Natural killer cell (primary cell): ENCODE measurements around the gene RASSF1. TPM values are rescaled to one million over a fixed set of nuclear protein-coding genes. Genes with fewer than 3 reads are reported as not detected.

Source experiments
- ATAC-seq, 3 donors: fragments of 150-1000 bp in 2 of 3; fragments of 200-7000 bp in 1 of 3; cut with Tn5 transposase; 1 replicate in 1 of 3; 2 replicates in 2 of 3; pipeline ENCODE4 v1.10.0; 2021; ENCODE audit warnings: mild to moderate bottlenecking in 2 of 3, moderate library complexity in 2 of 3
- DNase-seq, 2 donors: peaks; one replicate each; pipeline versions ENCODE4 v3.0.0 to v3.0.0-alpha.2; 2013 to 2021; ENCODE audit warnings: mixed read lengths in 1 of 2
- H3K27ac ChIP-seq: one replicate; pipeline ENCODE4 v1.5.1; 2013; ENCODE audit warnings: mild to moderate bottlenecking, low read length
- H3K27me3 ChIP-seq: one replicate; pipeline ENCODE4 v1.6.1; 2013; ENCODE audit warnings: low read length; ENCODE audit not compliant: control insufficient read depth, insufficient read depth
- H3K36me3 ChIP-seq: one replicate; pipeline ENCODE4 v1.6.1; 2013; ENCODE audit warnings: low read length; ENCODE audit not compliant: control insufficient read depth, insufficient read depth
- H3K4me1 ChIP-seq: one replicate; pipeline ENCODE4 v1.6.1; 2013; ENCODE audit warnings: low read length; ENCODE audit not compliant: control insufficient read depth, insufficient read depth
- H3K4me3 ChIP-seq: one replicate; pipeline ENCODE4 v1.5.1; 2013; ENCODE audit warnings: low read length
- H3K9me3 ChIP-seq: one replicate; pipeline ENCODE4 v1.6.1; 2013; ENCODE audit warnings: low read length; ENCODE audit not compliant: control insufficient read depth, insufficient read depth
- H3K27ac Mint-ChIP-seq, 2 donors: one replicate each; pipeline ENCODE4 v1.8.0; 2022; ENCODE audit warnings: mild to moderate bottlenecking in 2 of 2, mixed read lengths in 2 of 2, moderate library complexity in 1 of 2
- H3K27me3 Mint-ChIP-seq, 2 donors: one replicate each; pipeline ENCODE4 v1.8.0; 2022; ENCODE audit warnings: low read depth in 2 of 2, mixed read lengths in 2 of 2
- H3K36me3 Mint-ChIP-seq: one replicate; pipeline ENCODE4 v1.8.0; 2022; ENCODE audit warnings: mixed read lengths
- H3K4me1 Mint-ChIP-seq, 2 donors: one replicate each; pipeline ENCODE4 v1.8.0; 2022; ENCODE audit warnings: mixed read lengths in 2 of 2
- H3K4me3 Mint-ChIP-seq: one replicate; pipeline ENCODE4 v1.8.0; 2022; ENCODE audit warnings: mild to moderate bottlenecking, moderate library complexity, mixed read lengths
- H3K9me3 Mint-ChIP-seq, 2 donors: one replicate each; pipeline ENCODE4 v1.8.0; 2022; ENCODE audit warnings: mixed read lengths in 2 of 2
- WGBS: methylation state at CpG from one replicate; pipeline ENCODE4 v1.1.7; 2013; ENCODE audit warnings: missing lambda C conversion rate; ENCODE audit not compliant: insufficient coverage; 5-methylcytosine and 5-hydroxymethylcytosine counted together
- intact Hi-C: fragments of 100-400 bp; cut with micrococcal nuclease; formaldehyde crosslinking; loops from one replicate; pipeline ENCODE4 v1.14.2; 2022
- total RNA-seq, 4 donors: library from RNA; stranded (reverse); fragments of 120-200 nt in 1 of 4; gene quantifications; one replicate each; pipeline versions ENCODE4 v1.2.3 to v1.2.4, GENCODE V29; 2013 to 2022
- TF ChIP-seq, protein P1 (sequence below): fragments of 200-600 bp; IDR thresholded peaks from one replicate; pipeline ENCODE4 v1.8.0; 2022; ENCODE audit warnings: antibody characterized with exemption

RASSF1 gene
- total RNA-seq, 3 donors from 2014 or later (not counting 1 experiment from before 2014, with no cell fraction given), result 298 to 329 (median 305) TPM

- H3K4me1 ChIP-seq, result peaks cover 52% of the 10 kb centered on the region
- H3K36me3 Mint-ChIP-seq, result no peaks in the 10 kb centered on the region
- 68% methylated on average over 4 of the region's 4 CpGs for WGBS
These were observed 16.1 kb downstream of the RASSF1 start for GRCh38 chr3:50324351-50325112.

DNA sequence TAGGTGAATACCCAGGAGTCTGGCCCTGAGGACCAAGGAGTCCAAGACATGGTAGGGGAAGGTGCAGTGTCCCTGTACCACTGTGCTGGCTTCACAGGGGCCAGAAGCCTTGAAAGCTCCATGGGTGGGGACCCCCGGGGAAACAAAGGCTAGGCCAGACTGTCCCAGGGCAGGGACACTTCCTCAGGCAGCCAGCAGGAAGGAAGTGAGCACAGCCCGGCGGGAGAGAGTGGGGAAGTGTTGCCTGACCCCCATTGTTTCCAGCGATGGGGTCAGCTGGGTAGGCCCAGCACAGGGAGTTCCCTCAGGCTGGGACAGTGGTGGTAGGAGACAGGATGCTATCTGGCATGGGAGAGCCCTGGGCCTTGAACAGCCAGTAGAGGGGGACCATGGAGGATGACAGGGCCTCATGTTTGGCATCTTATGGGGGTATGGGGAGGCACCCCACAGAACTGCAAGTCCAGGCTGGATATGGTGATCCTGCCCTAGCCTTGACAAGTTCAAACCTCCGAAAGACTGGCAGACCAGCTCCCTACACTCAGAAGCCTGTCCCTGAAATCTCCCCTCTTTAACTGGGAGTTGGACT is 16.9 kb downstream of the RASSF1 start:
- WGBS, result 61% methylated on average over 5 of the region's 5 CpGs
- ATAC-seq, result no peak
- Histone ChIP-seq H3K4me1 (peaks cover 59% of the 10 kb centered on the region), H3K36me3 (peaks cover 8% of the 10 kb centered on the region), H3K27ac (no peak overlapping the region), H3K4me3 (no peak overlapping the region), H3K9me3 (no peaks in the 10 kb centered on the region), H3K27me3 (no peaks in the 10 kb centered on the region)
- no peaks in the 10 kb centered on the region for H3K27me3 Mint-ChIP-seq
- intact Hi-C loops, result no loop called here
- TF ChIP-seq, protein P1, sequence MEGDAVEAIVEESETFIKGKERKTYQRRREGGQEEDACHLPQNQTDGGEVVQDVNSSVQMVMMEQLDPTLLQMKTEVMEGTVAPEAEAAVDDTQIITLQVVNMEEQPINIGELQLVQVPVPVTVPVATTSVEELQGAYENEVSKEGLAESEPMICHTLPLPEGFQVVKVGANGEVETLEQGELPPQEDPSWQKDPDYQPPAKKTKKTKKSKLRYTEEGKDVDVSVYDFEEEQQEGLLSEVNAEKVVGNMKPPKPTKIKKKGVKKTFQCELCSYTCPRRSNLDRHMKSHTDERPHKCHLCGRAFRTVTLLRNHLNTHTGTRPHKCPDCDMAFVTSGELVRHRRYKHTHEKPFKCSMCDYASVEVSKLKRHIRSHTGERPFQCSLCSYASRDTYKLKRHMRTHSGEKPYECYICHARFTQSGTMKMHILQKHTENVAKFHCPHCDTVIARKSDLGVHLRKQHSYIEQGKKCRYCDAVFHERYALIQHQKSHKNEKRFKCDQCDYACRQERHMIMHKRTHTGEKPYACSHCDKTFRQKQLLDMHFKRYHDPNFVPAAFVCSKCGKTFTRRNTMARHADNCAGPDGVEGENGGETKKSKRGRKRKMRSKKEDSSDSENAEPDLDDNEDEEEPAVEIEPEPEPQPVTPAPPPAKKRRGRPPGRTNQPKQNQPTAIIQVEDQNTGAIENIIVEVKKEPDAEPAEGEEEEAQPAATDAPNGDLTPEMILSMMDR, result no peak
- no peak for DNase-seq
- H3K36me3 Mint-ChIP-seq, result no peaks in the 10 kb centered on the region
- no peaks in the 10 kb centered on the region for H3K9me3 Mint-ChIP-seq
- H3K4me1 Mint-ChIP-seq, result peaks cover 18 to 54% of the 10 kb centered on the region in 2 donors
- H3K27ac Mint-ChIP-seq, result peak overlapping the region; percentile 50 to 64
- no peak overlapping the region for H3K4me3 Mint-ChIP-seq

More at GRCh38 chr3:50324351-50325112, 16.1 kb downstream of the RASSF1 start:
- peaks cover 10 to 46% of the 10 kb centered on the region in 2 donors for H3K4me1 Mint-ChIP-seq
- no peak overlapping the region for H3K4me3 ChIP-seq
- no peaks in the 10 kb centered on the region for H3K27me3 Mint-ChIP-seq
- no peaks in the 10 kb centered on the region for H3K27me3 ChIP-seq
- no peaks in the 10 kb centered on the region for H3K9me3 ChIP-seq
- H3K36me3 ChIP-seq, result peaks cover 11% of the 10 kb centered on the region
- H3K9me3 Mint-ChIP-seq, result no peaks in the 10 kb centered on the region
- H3K27ac ChIP-seq, result no peak overlapping the region
- peak; percentile 59 to 76 for DNase-seq
- TF ChIP-seq, protein P1, result peak; percentile 80
- H3K4me3 Mint-ChIP-seq, result peak overlapping the region; percentile 28
- H3K27ac Mint-ChIP-seq, result peak overlapping the region; percentile 38 to 52
- ATAC-seq, result peak in 1 of 3 donors; percentile 26
- intact Hi-C loops, result no loop called here

- intact Hi-C loops, result no loop called here
- peaks cover 59% of the 10 kb centered on the region for H3K4me1 ChIP-seq
- Mint-ChIP-seq H3K27me3 (no peaks in the 10 kb centered on the region), H3K27ac (peak overlapping the region; percentile 50 to 64), H3K4me1 (peaks cover 17 to 55% of the 10 kb centered on the region in 2 donors), H3K4me3 (peak overlapping the region; percentile 28), H3K9me3 (no peaks in the 10 kb centered on the region), H3K36me3 (no peaks in the 10 kb centered on the region)
- TF ChIP-seq, protein P1, result no peak
- H3K36me3 ChIP-seq, result peaks cover 8% of the 10 kb centered on the region
- DNase-seq, result no peak
- ATAC-seq, result no peak
- 59% methylated on average over 4 of the region's 4 CpGs for WGBS
- H3K4me3 ChIP-seq, result no peak overlapping the region
- H3K27me3 ChIP-seq, result no peaks in the 10 kb centered on the region
- H3K27ac ChIP-seq, result no peak overlapping the region
- no peaks in the 10 kb centered on the region for H3K9me3 ChIP-seq
These were observed 17.5 kb downstream of the RASSF1 start for GRCh38 chr3:50323092-50323600.
